Sigmoid colon (tissue), 4 donors: Measurements from ENCODE around the gene SH3RF3.

Experiments
- CTCF ChIP-seq, 4 experiments: fragments of 450-650 bp in 3 of 4; fragments of 200-600 bp in 1 of 4; IDR thresholded peaks; one replicate each; pipeline ENCODE4 v1.5.1; 2016 to 2019; ENCODE audit warnings: antibody characterized with exemption in 4 of 4, mild to moderate bottlenecking in 3 of 4, moderate library complexity in 2 of 4
- EP300 ChIP-seq, 4 donors: sonication (generic); formaldehyde crosslinking; IDR thresholded peaks; one replicate each; pipeline ENCODE4 v1.6.1; 2017; ENCODE audit warnings: antibody characterized with exemption in 4 of 4
- POLR2A ChIP-seq, 2 donors: fragments of 450-650 bp; IDR thresholded peaks; one replicate each; pipeline ENCODE4 v1.6.1; 2016; ENCODE audit warnings: antibody characterized with exemption in 2 of 2, mild to moderate bottlenecking in 2 of 2, moderate library complexity in 2 of 2
- POLR2AphosphoS5 ChIP-seq, 4 donors: sonication (generic); formaldehyde crosslinking; IDR thresholded peaks; one replicate each; pipeline ENCODE4 v1.6.1; 2017; ENCODE audit warnings: antibody characterized with exemption in 4 of 4

- TF ChIP-seq CTCF (IDR thresholded peaks at IDR 0.05) = no peak
- TF ChIP-seq POLR2A (IDR thresholded peaks at IDR 0.05) = no peak
- no peak for TF ChIP-seq POLR2AphosphoS5 (IDR thresholded peaks at IDR 0.05)
- no peak for TF ChIP-seq EP300 (IDR thresholded peaks at IDR 0.05)
These were observed 16.3 kb downstream of the SH3RF3 start for GRCh38 chr2:109145286-109145685.
